HG03045 (cell line): ENCODE measurements around the gene ZBTB2.
A peak's percentile ranks its signal among the peaks of the same experiment; 100 is the strongest.
"Not testable (repeated sequence)": the region's sequence is repeated elsewhere in the genome, so short reads cannot be mapped to it uniquely, and the experiment has no call there.

Experiments
- ATAC-seq: cut with Tn5 transposase; IDR thresholded peaks from one replicate; pipeline ENCODE4 v1.9.1; 2021; ENCODE audit warnings: mild to moderate bottlenecking, moderate library complexity; ENCODE audit not compliant: unreplicated experiment

ZBTB2 gene

GRCh38 chr6:151402228-151402627, 10.9 kb upstream of the ZBTB2 start:
- ATAC-seq: no peak

GRCh38 chr6:151400473-151400872, 9.1 kb upstream of the ZBTB2 start:
- no peak for ATAC-seq

- ATAC-seq: no peak
Observed at GRCh38 chr6:151399679-151400078, 8.3 kb upstream of the ZBTB2 start.

GRCh38 chr6:151393410-151393809, 2.1 kb upstream of the ZBTB2 start:
- no peak for ATAC-seq

GRCh38 chr6:151392427-151392826, 1.1 kb upstream of the ZBTB2 start:
- ATAC-seq: no peak

GRCh38 chr6:151390851-151391470, 398 bp downstream of the ZBTB2 start:
- ATAC-seq: peak; percentile 13

GRCh38 chr6:151390276-151390850, 996 bp downstream of the ZBTB2 start:
- ATAC-seq: peak; percentile 81

GRCh38 chr6:151389618-151390275, 1.6 kb downstream of the ZBTB2 start:
- ATAC-seq: peak; percentile 68

GRCh38 chr6:151388997-151389617, 2.3 kb downstream of the ZBTB2 start:
- no peak for ATAC-seq

- no peak for ATAC-seq
Observed at GRCh38 chr6:151388236-151388635, 3.1 kb downstream of the ZBTB2 start.

- ATAC-seq: no peak
Observed at GRCh38 chr6:151387175-151387970, 4.0 kb downstream of the ZBTB2 start.

- no peak for ATAC-seq
Observed at GRCh38 chr6:151385177-151385576, 6.2 kb downstream of the ZBTB2 start.

- no peak for ATAC-seq
Observed at GRCh38 chr6:151384151-151384550, 7.2 kb downstream of the ZBTB2 start.

GRCh38 chr6:151382631-151383030, 8.7 kb downstream of the ZBTB2 start:
- ATAC-seq: not testable (repeated sequence)

- ATAC-seq: no peak
Observed at GRCh38 chr6:151381722-151382121, 9.6 kb downstream of the ZBTB2 start.

- ATAC-seq: peak; percentile 1
Observed at GRCh38 chr6:151380848-151381205, 10.5 kb downstream of the ZBTB2 start.

- peak; percentile 71 for ATAC-seq
Observed at GRCh38 chr6:151379933-151380847, 11.2 kb downstream of the ZBTB2 start.

- no peak for ATAC-seq
Observed at GRCh38 chr6:151377095-151377494, 14.3 kb downstream of the ZBTB2 start.

- no peak for ATAC-seq
Observed at GRCh38 chr6:151376440-151376839, 14.9 kb downstream of the ZBTB2 start.

- ATAC-seq: no peak
Observed at GRCh38 chr6:151375833-151376232, 15.5 kb downstream of the ZBTB2 start.
